ENCODE measurements around the gene SERPINA9. TPM values are rescaled to one million over a fixed set of nuclear protein-coding genes. Genes with fewer than 3 reads are reported as not detected.

Gene SERPINA9
- total RNA-seq, 2 donors from 2014 or later, result not detected

DNA sequence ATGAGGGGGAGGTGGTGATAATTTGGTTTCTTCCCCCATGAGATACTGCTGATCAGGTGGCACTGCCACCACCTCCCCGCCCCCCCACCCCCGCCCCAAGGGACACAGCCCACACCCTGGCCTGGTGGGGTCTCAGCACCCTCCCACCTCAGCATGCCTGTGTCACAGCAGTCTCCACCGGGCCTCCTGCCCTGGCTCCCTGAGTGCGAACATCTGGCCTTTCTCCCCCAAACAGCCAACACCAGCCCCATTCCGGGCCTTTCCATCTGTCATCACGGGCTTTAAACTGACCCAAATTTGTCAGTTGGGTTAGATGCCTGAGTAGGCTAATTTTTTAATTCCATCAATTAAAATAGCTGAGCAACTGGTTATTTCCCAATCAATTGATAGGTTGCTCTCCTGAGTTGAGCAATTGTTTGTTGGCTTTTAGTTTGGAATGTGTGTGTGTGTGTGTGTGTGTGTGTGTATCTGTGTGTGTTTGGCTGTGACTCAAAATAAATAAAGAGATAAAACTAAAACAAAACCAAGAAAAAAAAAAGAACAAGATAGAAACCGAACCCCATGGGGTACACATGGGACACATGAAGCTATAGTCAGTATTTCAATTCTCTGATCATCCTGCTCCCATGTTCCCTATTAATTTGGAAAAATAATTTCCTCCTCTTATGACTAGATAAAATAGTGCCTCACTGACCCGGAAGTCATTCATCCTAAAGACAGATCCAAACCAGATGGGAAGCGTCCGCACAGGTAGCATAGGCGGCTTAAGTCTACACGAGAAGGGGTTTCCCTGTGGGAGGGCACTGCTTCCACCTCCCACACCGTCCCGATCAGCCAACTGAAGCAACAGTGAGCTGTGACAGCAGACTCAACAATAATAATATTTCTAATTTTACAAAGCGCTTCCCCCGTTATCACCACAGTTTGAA is 25.9 kb upstream of the SERPINA9 start:
- no peak for DNase-seq (ENCODE audit: low spot score)
- Histone ChIP-seq H3K27me3 (replicated peaks; ENCODE audit: insufficient read depth) (no peaks in the 10 kb centered on the region), H3K27ac (no peak overlapping the region), H3K9me3 (no peaks in the 10 kb centered on the region), H3K4me1 (replicated peaks) (no peaks in the 10 kb centered on the region), H3K36me3 (no peaks in the 10 kb centered on the region), H3K4me3 (no peak overlapping the region)
- TF ChIP-seq POLR2AphosphoS5 (IDR thresholded peaks at IDR 0.05) (no peak), POLR2A (IDR thresholded peaks at IDR 0.05) (no peak)
- TF ChIP-seq, protein P1, sequence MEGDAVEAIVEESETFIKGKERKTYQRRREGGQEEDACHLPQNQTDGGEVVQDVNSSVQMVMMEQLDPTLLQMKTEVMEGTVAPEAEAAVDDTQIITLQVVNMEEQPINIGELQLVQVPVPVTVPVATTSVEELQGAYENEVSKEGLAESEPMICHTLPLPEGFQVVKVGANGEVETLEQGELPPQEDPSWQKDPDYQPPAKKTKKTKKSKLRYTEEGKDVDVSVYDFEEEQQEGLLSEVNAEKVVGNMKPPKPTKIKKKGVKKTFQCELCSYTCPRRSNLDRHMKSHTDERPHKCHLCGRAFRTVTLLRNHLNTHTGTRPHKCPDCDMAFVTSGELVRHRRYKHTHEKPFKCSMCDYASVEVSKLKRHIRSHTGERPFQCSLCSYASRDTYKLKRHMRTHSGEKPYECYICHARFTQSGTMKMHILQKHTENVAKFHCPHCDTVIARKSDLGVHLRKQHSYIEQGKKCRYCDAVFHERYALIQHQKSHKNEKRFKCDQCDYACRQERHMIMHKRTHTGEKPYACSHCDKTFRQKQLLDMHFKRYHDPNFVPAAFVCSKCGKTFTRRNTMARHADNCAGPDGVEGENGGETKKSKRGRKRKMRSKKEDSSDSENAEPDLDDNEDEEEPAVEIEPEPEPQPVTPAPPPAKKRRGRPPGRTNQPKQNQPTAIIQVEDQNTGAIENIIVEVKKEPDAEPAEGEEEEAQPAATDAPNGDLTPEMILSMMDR (IDR thresholded peaks at IDR 0.05), result no peak
- WGBS, result 75% methylated on average over 14 of the region's 16 CpGs
- intact Hi-C loops (cut with DNase I), result no loop called here

DNA sequence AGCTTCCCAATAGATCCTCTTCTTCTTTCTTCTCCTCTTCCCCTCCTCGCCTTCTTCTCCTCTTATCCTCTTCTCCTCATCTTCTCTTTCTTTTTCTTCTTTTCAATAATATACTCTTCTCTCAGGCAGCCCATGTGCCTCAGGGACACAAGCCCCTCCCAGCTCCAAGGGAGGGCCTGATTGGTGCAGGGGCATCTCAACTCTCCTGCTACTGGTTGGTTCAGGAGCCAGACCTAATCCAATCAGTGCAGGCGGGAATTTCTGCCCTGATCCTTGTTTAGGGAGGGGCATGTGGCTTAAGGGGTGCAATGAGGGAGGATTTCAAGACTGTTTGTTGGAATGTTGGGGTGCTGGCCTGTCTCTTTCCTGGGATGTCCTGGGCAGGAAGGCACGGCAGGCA is 24.3 kb upstream of the SERPINA9 start:
- no peaks in the 10 kb centered on the region for H3K36me3 ChIP-seq
- 80% methylated on average over 3 of the region's 3 CpGs for WGBS
- intact Hi-C loops (cut with DNase I), result no loop called here

DNA sequence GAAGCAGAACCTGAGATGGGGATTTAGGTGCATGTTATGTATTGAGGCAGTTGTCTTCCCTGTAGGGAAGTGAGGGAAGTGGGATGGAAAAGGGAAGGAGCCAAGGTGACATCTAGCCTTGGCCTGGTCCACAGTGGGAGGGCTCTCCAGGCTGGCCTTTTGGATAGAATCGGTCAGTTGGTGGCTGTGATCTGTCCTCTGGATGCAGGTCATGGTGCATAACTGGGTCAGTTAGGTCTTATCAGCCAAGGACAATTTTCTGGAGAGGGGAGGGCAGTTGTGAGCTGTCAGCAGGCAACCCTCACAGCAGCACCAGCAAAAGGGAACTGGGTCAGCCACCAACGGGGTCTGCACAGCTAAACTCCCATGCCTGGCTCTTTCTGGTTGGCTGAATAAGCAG is 23.7 kb upstream of the SERPINA9 start:
- no peak for DNase-seq (ENCODE audit: low spot score)
- TF ChIP-seq POLR2A (IDR thresholded peaks at IDR 0.05), result no peak
- TF ChIP-seq POLR2AphosphoS5 (IDR thresholded peaks at IDR 0.05), result no peak
- TF ChIP-seq, protein P1 (IDR thresholded peaks at IDR 0.05), result no peak
- Histone ChIP-seq H3K4me3 (no peak overlapping the region), H3K36me3 (no peaks in the 10 kb centered on the region), H3K4me1 (replicated peaks) (no peaks in the 10 kb centered on the region), H3K9me3 (no peaks in the 10 kb centered on the region), H3K27ac (no peak overlapping the region), H3K27me3 (replicated peaks; ENCODE audit: insufficient read depth) (no peaks in the 10 kb centered on the region)
- intact Hi-C loops (cut with DNase I), result no loop called here
- 79% methylated on average over 2 of the region's 2 CpGs for WGBS

More for the DNA sequence above, 24.3 kb upstream of the SERPINA9 start:
- Histone ChIP-seq H3K4me1 (replicated peaks) (no peaks in the 10 kb centered on the region), H3K4me3 (no peak overlapping the region), H3K27ac (no peak overlapping the region), H3K27me3 (replicated peaks; ENCODE audit: insufficient read depth) (no peaks in the 10 kb centered on the region), H3K9me3 (no peaks in the 10 kb centered on the region)
- no peak for DNase-seq (ENCODE audit: low spot score)
- TF ChIP-seq POLR2A (IDR thresholded peaks at IDR 0.05) (no peak), POLR2AphosphoS5 (IDR thresholded peaks at IDR 0.05) (no peak)
- TF ChIP-seq, protein P1 (IDR thresholded peaks at IDR 0.05), result no peak

DNA sequence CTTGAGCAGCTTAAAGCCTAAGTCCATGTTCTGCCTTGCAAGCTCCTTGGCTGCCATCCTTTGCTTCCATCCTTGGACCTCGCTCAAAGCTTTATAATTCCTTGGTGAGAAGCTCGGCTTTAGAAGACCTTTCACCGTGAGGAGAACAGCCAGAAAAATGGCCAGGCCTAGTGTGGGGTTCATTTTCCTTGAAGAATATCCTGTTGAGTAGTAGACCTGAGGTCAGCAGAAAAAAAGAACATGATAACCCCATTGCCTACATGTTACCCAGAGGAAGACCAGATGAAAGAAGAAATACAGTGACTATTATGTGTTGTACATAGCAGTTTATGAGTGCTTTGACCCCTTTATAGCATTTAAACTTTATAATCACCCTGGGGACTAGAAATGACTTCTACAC is 22.2 kb upstream of the SERPINA9 start:
- TF ChIP-seq, protein P1 (IDR thresholded peaks at IDR 0.05), result no peak
- no peak for TF ChIP-seq POLR2AphosphoS5 (IDR thresholded peaks at IDR 0.05)
- no peak for TF ChIP-seq POLR2A (IDR thresholded peaks at IDR 0.05)
- Histone ChIP-seq H3K36me3 (no peaks in the 10 kb centered on the region), H3K27ac (no peak overlapping the region), H3K4me3 (no peak overlapping the region), H3K4me1 (replicated peaks) (no peaks in the 10 kb centered on the region), H3K27me3 (replicated peaks; ENCODE audit: insufficient read depth) (no peaks in the 10 kb centered on the region), H3K9me3 (no peaks in the 10 kb centered on the region)
- intact Hi-C loops (cut with DNase I), result no loop called here
- DNase-seq (ENCODE audit: low spot score), result no peak
- 91% methylated on average over 3 of the region's 3 CpGs for WGBS

DNA sequence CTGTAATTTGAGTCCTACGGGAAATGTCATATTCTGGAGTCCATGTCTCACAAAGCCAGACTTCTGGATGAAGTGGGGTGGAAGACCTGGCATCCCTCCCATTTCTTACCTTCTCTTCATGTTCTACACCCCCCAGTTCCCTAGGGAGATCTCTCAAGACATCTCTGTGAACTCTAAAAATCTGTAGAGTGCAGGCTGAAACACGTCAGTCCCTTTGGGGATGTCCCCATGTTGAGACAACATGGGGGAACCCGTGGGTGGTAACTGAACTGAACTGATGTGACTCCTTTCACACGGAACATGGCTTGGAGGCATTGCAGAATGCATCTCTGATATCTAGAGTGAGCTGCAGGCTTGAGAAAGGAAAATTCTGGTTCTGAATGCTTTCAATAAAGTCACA is 18.1 kb upstream of the SERPINA9 start:
- H3K27ac ChIP-seq, result no peak overlapping the region
- 58% methylated on average over 4 of the region's 4 CpGs for WGBS
- no peaks in the 10 kb centered on the region for H3K4me1 ChIP-seq (replicated peaks)
- TF ChIP-seq POLR2A (IDR thresholded peaks at IDR 0.05) (no peak), POLR2AphosphoS5 (IDR thresholded peaks at IDR 0.05) (no peak)
- TF ChIP-seq, protein P1 (IDR thresholded peaks at IDR 0.05), result no peak
- H3K27me3 ChIP-seq (replicated peaks; ENCODE audit: insufficient read depth), result no peaks in the 10 kb centered on the region
- no peaks in the 10 kb centered on the region for H3K9me3 ChIP-seq
- no peak for DNase-seq (ENCODE audit: low spot score)
- H3K36me3 ChIP-seq, result no peaks in the 10 kb centered on the region
- intact Hi-C loops (cut with DNase I), result loop anchor here (5.0 kb wide), 1 partner anchor 72 kb away; no protein-coding TSS in a partner anchor
- no peak overlapping the region for H3K4me3 ChIP-seq
